ENCODE data around the gene MISP3. TPM values are rescaled to one million over a fixed set of nuclear protein-coding genes. Genes with fewer than 3 reads are reported as not detected.
A peak's percentile ranks its signal among the peaks of the same experiment; 100 is the strongest.

MISP3 gene
- total and polyA plus RNA-seq, 2 experiments from 2014 or later = 1.9 to 2.4 TPM

- no peaks in the 10 kb centered on the region; the same call in 1 of the 2 replicates for H3K36me3 ChIP-seq (ENCODE audit: insufficient read depth)
- ATAC-seq (peak; percentile 93), DNase-seq (ENCODE audit: low spot score) (peak; percentile 99)
- Mint-ChIP-seq H3K9me3 (no peaks in the 10 kb centered on the region; the same call in 2 of the 3 replicates), H3K27me3 (ENCODE audit: insufficient read depth, low read depth, poor library complexity) (peaks cover 14% of the 10 kb centered on the region), H3K4me3 (peak within 1 kb of the TSS; percentile 84), H3K36me3 (ENCODE audit: low read depth) (peaks cover 20% of the 10 kb centered on the region), H3K27ac (peak within 1 kb of the TSS; percentile 84), H3K4me1 (peaks cover 34% of the 10 kb centered on the region)
- peaks cover 14% of the 10 kb centered on the region for H4K20me1 ChIP-seq (replicated peaks; ENCODE audit: insufficient read depth)
- H3F3A ChIP-seq (replicated peaks; ENCODE audit: low read depth) = peaks cover 26% of the 10 kb centered on the region
- no peaks in the 10 kb centered on the region for H3K9me2 ChIP-seq (ENCODE audit: insufficient read depth)
- peak within 1 kb of the TSS; percentile 92 for H3K4me2 ChIP-seq
- H3K4me3 ChIP-seq = peak within 1 kb of the TSS; percentile 79
- H3K4me1 ChIP-seq (ENCODE audit: insufficient read depth) = peaks cover 37% of the 10 kb centered on the region
- no peaks in the 10 kb centered on the region for H3K27me3 ChIP-seq (ENCODE audit: insufficient read depth)
- H2AFZ ChIP-seq = 0 out of 2 replicates have a peak within 1 kb of the TSS, but pooled peaks have one; percentile 72
- TF ChIP-seq ZNF114 (CRISPR knock-in tag; IDR thresholded peaks at IDR 0.05) (no peak), STAT1 (IDR thresholded peaks at IDR 0.05; ENCODE audit: unreplicated experiment) (no peak), JUNB (IDR thresholded peaks at IDR 0.05; ENCODE audit: unreplicated experiment) (no peak), CREB1 (CRISPR knock-in tag; IDR thresholded peaks at IDR 0.05; ENCODE audit: low read depth) (peak; percentile 89), NANOG (IDR thresholded peaks at IDR 0.05; ENCODE audit: borderline replicate concordance) (no peak), ZNF462 (CRISPR knock-in tag; IDR thresholded peaks at IDR 0.05) (no peak), POLR2AphosphoS5 (IDR thresholded peaks at IDR 0.05; ENCODE audit: low read depth) (peak; percentile 65), EZH2phosphoT487 (IDR thresholded peaks at IDR 0.05; ENCODE audit: unreplicated experiment) (no peak), ETS1 (IDR thresholded peaks at IDR 0.05) (no peak), REST (IDR thresholded peaks at IDR 0.05; ENCODE audit: unreplicated experiment) (no peak), EZH2 (IDR thresholded peaks at IDR 0.05; ENCODE audit: low read depth, unreplicated experiment) (no peak), ZNF331 (CRISPR knock-in tag; IDR thresholded peaks at IDR 0.05; ENCODE audit: low read depth) (no peak), CTCF (conservative IDR thresholded peaks at IDR 0.05; ENCODE audit: low read depth in 2 of 2) (no peak)
- H3K79me2 ChIP-seq (replicated peaks; ENCODE audit: insufficient read depth) = peaks cover 17% of the 10 kb centered on the region
- H3K27ac ChIP-seq (ENCODE audit: low read depth) = peak within 1 kb of the TSS; percentile 88
Observed at GRCh38 chr19:14117668-14118164, 45.1 kb downstream of the MISP3 start, which contains the start of gene PRKACA. TSS of gene PRKACA (minus strand) at chr19:14117762. CDS start at chr19:14117547, 215 bp downstream.

All from GM23338 (cell line).